ENCODE results near the gene TLR2.

The TLR2 gene

DNA sequence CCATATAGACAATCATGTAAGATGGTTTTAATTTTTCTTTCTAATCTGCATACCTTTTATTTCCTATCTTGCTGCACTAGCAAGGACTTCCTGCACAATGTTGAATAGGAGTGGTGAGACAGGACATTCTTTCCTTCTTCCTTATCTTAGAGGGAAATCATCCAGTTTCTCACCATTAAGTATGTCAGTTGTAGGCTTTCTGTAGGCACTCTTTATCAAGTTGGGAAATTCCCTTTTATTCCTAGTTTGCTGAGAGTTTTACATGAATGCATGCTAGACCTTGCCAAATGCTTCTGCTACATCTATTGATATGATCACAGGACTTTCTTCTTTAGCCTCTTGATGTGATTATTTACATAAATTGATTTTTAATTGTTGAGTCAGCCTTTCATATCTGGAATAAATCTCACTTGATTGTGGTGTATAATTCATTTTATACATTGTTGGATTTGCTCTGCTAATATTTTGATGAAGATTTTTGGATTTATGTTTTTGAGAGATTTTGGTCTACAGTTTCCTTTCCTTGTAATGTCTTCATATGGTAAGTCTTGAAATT is 51.9 kb downstream of the TLR2 start:
- DNase-seq = no peak

DNA sequence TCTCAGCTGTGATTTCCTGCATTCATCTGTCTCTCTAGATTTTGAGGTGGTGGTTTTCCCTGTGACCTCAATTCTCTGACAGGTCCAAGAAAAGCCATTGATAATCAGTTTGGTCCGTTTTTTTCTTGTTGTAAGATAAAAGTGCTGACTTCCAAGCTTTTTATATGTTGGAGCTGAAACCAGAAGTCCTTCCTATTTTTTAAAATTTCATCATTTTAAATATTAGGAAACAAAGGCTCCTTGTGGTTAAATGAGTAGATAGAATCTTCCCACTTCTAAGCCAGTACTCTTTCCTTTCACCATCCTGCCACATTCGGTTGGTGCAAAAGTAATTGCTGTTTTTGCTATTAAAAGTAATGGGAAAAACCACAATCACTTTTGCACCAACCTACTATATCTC is 57.5 kb downstream of the TLR2 start:
- DNase-seq = no peak

DNA sequence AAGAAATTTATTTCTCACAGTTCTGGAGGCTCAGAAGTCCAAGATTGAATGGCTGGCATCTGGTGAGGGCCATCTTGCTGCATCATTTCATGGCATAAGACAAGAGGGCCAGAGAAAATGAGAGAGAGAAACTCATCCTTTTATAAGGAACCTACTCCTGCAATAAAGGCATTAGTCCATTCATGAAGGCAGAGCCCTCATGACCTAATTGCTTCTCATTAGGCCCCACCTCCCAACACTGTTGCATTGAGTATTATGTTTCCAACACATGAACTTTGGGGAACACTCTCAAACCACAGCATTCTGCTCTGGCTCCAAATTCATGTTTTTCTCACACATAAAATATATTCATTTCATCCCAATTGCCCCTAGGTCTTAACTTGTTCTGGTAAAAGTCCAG is 61.6 kb downstream of the TLR2 start:
- DNase-seq = no peak

DNA sequence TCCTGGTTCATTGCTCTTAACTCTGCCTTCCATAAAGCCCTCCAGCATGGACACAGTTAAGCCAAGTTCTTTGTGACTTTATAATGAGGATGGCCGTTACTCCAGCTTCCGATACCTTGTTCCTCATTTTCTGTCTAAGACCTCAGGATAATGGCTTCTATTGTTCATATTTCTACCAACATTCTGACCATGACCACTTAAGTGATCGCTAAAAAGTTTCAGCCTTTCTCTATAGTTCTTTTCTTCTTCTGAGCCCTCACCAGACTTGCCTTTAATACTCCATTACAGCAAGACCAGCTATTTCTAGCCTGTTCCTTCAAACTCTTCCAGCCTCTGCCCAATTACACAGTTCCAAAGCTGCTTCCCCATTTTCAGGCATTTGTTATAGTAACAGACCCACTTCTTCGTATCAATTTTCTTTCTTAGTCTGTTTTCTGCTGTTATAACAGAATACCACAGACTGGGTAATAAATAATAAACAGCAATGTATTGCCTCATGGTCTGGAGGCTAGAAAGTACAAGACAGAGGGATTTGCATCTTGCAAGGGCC is 63.4 kb downstream of the TLR2 start:
- DNase-seq = no peak

DNA sequence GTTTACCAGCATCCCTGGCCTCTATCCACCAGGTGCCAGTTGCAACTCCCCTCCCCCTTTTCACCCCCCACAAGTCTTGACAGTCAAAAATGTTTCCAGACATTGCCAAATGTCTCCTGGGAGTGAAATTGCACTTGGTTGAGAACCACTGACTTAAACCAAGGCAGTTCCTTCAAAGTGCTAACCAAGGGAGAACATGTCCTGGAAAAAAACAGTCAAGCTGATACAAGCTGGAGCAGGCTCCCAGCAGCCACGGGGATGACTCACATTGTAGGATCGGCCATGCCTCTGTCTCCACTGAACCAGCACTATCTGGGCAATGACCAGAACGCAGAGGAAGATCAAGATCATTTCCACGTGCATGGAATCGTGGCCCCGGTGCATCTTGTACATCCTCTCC is 64.3 kb downstream of the TLR2 start:
- no peak for DNase-seq

DNA sequence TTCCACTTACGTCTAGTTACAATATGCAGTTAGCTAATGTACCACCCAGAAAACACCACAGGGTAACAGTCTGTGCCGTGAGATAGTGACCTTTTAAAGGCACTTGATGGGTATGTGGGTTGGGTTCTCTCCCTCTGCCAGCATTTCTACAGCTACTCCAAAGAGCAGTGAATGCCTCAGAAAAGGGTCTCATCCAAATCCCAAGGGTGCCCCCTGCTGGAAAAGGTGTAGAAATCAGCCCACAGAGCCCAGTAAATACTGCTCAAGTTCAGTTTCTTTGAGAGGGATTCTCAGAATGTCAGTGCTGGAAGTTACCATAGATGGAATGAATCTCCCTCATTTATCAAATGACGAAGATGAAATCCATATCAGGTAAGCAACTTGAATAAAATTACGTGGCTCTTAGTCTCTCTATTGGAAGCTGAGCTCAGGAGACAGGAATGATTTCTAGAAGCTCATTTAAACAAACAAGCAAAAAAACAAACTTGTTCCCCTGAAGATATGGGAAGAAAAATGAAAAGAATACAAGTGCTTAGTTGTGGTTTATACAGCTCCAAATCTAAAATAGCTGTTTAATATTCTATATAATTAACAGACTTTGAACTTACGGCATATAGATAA is 66.2 kb downstream of the TLR2 start:
- DNase-seq = peak; percentile 78

DNA sequence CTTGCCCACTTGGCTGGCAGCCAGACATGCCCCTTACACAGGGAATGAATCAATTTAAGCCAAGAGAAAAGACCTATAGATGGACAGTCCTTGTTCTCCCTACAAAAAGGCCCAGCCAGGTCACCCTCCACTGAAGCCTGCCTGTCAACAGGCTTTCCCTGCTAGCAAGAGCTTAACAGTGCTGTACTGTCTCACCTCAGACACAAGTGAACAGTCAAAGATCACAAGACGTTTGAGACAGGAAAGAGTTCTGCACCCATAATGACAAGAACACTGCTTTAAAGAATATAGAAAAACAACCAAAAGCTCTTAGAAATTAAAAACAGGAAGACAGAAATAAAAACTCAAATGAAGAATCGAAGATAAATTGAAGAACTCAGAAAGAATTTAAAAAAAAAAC is 71.1 kb downstream of the TLR2 start:
- no peak for DNase-seq
